Endodermal cell (in vitro differentiated cells): ENCODE measurements around the gene SUPT20HL1. TPM values are rescaled to one million over a fixed set of nuclear protein-coding genes. Genes with fewer than 3 reads are reported as not detected.

Source experiments
- DNase-seq: peaks from one replicate; pipeline ENCODE4 v3.0.0-alpha.2; 2017
- H3K27ac ChIP-seq: 2 replicates; pipeline ENCODE4 v1.5.1; 2013; ENCODE audit warnings: mild to moderate bottlenecking, low read depth, low read length, moderate library complexity
- H3K27me3 ChIP-seq: 2 replicates; pipeline ENCODE4 v1.6.1; 2013; ENCODE audit warnings: mild to moderate bottlenecking, low read length, moderate library complexity; ENCODE audit not compliant: insufficient read depth, control insufficient read depth, poor library complexity, severe bottlenecking
- H3K36me3 ChIP-seq: 2 replicates; pipeline ENCODE4 v1.7.0; 2013; ENCODE audit warnings: mild to moderate bottlenecking, low read length, moderate library complexity; ENCODE audit not compliant: control insufficient read depth, insufficient read depth
- H3K4me1 ChIP-seq: one replicate; pipeline ENCODE4 v1.7.0; 2013; ENCODE audit warnings: low read length; ENCODE audit not compliant: control insufficient read depth, insufficient read depth
- H3K4me3 ChIP-seq: 2 replicates; pipeline ENCODE4 v1.5.1; 2013; ENCODE audit warnings: mild to moderate bottlenecking, low read length, moderate library complexity
- H3K9ac ChIP-seq: 2 replicates; pipeline ENCODE4 v1.6.1; 2013; ENCODE audit warnings: mild to moderate bottlenecking, low read length, moderate library complexity; ENCODE audit not compliant: poor library complexity, severe bottlenecking; ENCODE audit errors: extremely low read depth
- H3K9me3 ChIP-seq: 2 replicates; pipeline ENCODE4 v1.6.1; 2013; ENCODE audit warnings: mild to moderate bottlenecking, low read length, moderate library complexity; ENCODE audit not compliant: control insufficient read depth
- H3K27ac Mint-ChIP-seq: 2 replicates; pipeline ENCODE4 v1.8.0; 2020; ENCODE audit warnings: mixed read lengths
- H3K27me3 Mint-ChIP-seq: 2 replicates; pipeline ENCODE4 v1.8.0; 2021; ENCODE audit warnings: mild to moderate bottlenecking, mixed read lengths; ENCODE audit not compliant: insufficient read depth
- H3K36me3 Mint-ChIP-seq: 2 replicates; pipeline ENCODE4 v1.8.0; 2020; ENCODE audit warnings: low read depth, mixed read lengths
- H3K4me1 Mint-ChIP-seq: 2 replicates; pipeline ENCODE4 v1.8.0; 2020; ENCODE audit warnings: mixed read lengths
- H3K4me3 Mint-ChIP-seq: 2 replicates; pipeline ENCODE4 v1.8.0; 2020; ENCODE audit warnings: mild to moderate bottlenecking, moderate library complexity, mixed read lengths
- H3K9me3 Mint-ChIP-seq: 2 replicates; pipeline ENCODE4 v1.8.0; 2020; ENCODE audit warnings: mild to moderate bottlenecking, mixed read lengths
- CTCF ChIP-seq: fragments of 200-600 bp; sonication (generic); conservative IDR thresholded peaks from 2 replicates; pipeline ENCODE4 v1.5.0; 2021; ENCODE audit warnings: antibody characterized with exemption, mild to moderate bottlenecking
- WGBS, 2 experiments: methylation state at CpG; one replicate each; pipeline versions ENCODE4 v1.1.5 to v1.1.7; 2013; ENCODE audit warnings: missing lambda C conversion rate in 2 of 2, mixed read lengths in 1 of 2; ENCODE audit not compliant: insufficient coverage in 1 of 2, insufficient read length in 1 of 2; 5-methylcytosine and 5-hydroxymethylcytosine counted together
- total RNA-seq, 2 donors: library from RNA; stranded (reverse); fragmentation: NEBNext Ultra II Directional in 1 of 2; extraction: Animal tissue kit (Norgen Biotek cat#: 25700) in 1 of 2; gene quantifications; 2 replicates in 1 of 2; 3 replicates in 1 of 2; pipeline ENCODE4 v1.2.1, GENCODE V29; 2021

The SUPT20HL1 gene
- total RNA-seq, 2 donors from 2014 or later, result 0.09 TPM; not detected in 1

GRCh38 chrX:24396931-24397279 lies 36.5 kb downstream of the SUPT20HL1 start:
- no peaks in the 10 kb centered on the region for H3K9me3 ChIP-seq
- peaks cover 18% of the 10 kb centered on the region for H3K27me3 Mint-ChIP-seq
- no peaks in the 10 kb centered on the region for H3K4me1 ChIP-seq
- H3K9ac ChIP-seq, result no peak overlapping the region
- H3K36me3 Mint-ChIP-seq, result no peaks in the 10 kb centered on the region
- TF ChIP-seq CTCF, result no peak
- no peak overlapping the region for H3K4me3 ChIP-seq
- H3K36me3 ChIP-seq, result no peaks in the 10 kb centered on the region
- H3K27ac Mint-ChIP-seq, result no peak overlapping the region
- no peak for DNase-seq
- H3K4me3 Mint-ChIP-seq, result no peak overlapping the region
- no peak overlapping the region for H3K27ac ChIP-seq
- H3K27me3 ChIP-seq, result no peaks in the 10 kb centered on the region
- WGBS, 2 experiments, result 75% methylated on average over 1 of the region's 1 CpG; no CpG with 5 or more reads in 1 of the 2 experiments
- peaks cover 4% of the 10 kb centered on the region for H3K4me1 Mint-ChIP-seq
- H3K9me3 Mint-ChIP-seq, result no peaks in the 10 kb centered on the region

- no peak for TF ChIP-seq CTCF
- Histone ChIP-seq H3K27ac (no peak overlapping the region), H3K4me1 (no peaks in the 10 kb centered on the region), H3K9ac (no peak overlapping the region), H3K9me3 (no peaks in the 10 kb centered on the region), H3K36me3 (no peaks in the 10 kb centered on the region), H3K4me3 (no peak overlapping the region), H3K27me3 (no peaks in the 10 kb centered on the region)
- DNase-seq, result no peak
- H3K36me3 Mint-ChIP-seq, result no peaks in the 10 kb centered on the region
- no peak overlapping the region for H3K4me3 Mint-ChIP-seq
- peaks cover 6% of the 10 kb centered on the region for H3K27me3 Mint-ChIP-seq
- H3K4me1 Mint-ChIP-seq, result peaks cover 4% of the 10 kb centered on the region
- WGBS, 2 experiments, result 90% methylated on average over 2 of the region's 2 CpGs; no CpG with 5 or more reads in 1 of the 2 experiments
- H3K9me3 Mint-ChIP-seq, result no peaks in the 10 kb centered on the region
- H3K27ac Mint-ChIP-seq, result no peak overlapping the region
Observed at GRCh38 chrX:24398766-24399165, 38.3 kb downstream of the SUPT20HL1 start.

- Histone ChIP-seq H3K27me3 (no peaks in the 10 kb centered on the region), H3K27ac (no peak overlapping the region), H3K9ac (no peak overlapping the region), H3K4me3 (no peak overlapping the region), H3K36me3 (no peaks in the 10 kb centered on the region), H3K4me1 (no peaks in the 10 kb centered on the region), H3K9me3 (no peaks in the 10 kb centered on the region)
- Mint-ChIP-seq H3K4me1 (peaks cover 4% of the 10 kb centered on the region), H3K27ac (no peak overlapping the region), H3K36me3 (no peaks in the 10 kb centered on the region), H3K9me3 (no peaks in the 10 kb centered on the region), H3K27me3 (no peaks in the 10 kb centered on the region), H3K4me3 (no peak overlapping the region)
- no peak for TF ChIP-seq CTCF
- no peak for DNase-seq
- WGBS, 2 experiments, result 80 to 95% methylated on average over 1 to 5 of the region's 5 CpGs
Observed at GRCh38 chrX:24399550-24399949, 39.1 kb downstream of the SUPT20HL1 start.
